Measurements from ENCODE around the gene ADCY10.
"Not testable (repeated sequence)": the region's sequence is repeated elsewhere in the genome, so short reads cannot be mapped to it uniquely, and the experiment has no call there.

The ADCY10 gene

GRCh38 chr1:167860231-167860923 lies 53.6 kb downstream of the ADCY10 start:
- no peak for DNase-seq (ENCODE audit: extremely low read depth in 1 of 2, low read depth in 1 of 2)

DNA sequence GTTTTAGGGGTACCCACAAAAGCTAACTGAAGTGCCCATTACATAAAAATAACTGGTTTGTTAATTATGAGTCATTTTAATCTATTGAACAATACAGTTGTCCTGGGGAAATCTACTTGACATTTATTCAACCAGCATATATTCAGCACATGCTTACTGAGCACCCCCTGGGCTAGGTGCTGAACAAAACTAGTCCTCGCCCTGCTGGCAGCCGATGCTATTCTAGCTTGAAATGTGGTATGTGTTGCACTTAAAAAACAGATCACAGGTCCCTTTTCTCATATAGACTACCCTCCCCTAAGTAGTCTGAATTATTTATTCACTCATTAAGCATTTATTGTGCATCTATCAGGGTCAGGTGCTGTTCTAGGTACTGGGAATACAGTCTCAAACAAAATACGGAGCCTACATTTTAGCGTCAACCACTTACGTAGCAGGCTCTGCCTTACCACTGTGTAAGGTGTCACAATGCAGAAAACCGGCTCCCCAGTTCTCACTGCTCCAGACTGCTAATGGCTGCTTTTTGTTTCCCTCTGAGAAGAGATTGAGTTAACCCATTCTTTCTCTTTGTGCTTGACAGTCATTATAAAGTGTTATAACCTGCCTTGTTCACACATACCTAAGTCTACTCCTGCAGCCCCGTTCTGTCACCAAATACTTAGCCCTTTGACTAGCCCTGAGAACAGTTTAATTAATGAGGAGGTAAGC lies 57.1 kb downstream of the ADCY10 start:
- DNase-seq (ENCODE audit: extremely low read depth in 1 of 2, low read depth in 1 of 2) = no peak

- no peak for DNase-seq (ENCODE audit: extremely low read depth in 1 of 2, low read depth in 1 of 2)
Observed at GRCh38 chr1:167854184-167854583, 59.8 kb downstream of the ADCY10 start.

- DNase-seq (ENCODE audit: extremely low read depth in 1 of 2, low read depth in 1 of 2) = no peak
Observed at GRCh38 chr1:167849666-167850065, 64.3 kb downstream of the ADCY10 start.

GRCh38 chr1:167842872-167843271 lies 71.1 kb downstream of the ADCY10 start:
- DNase-seq (ENCODE audit: extremely low read depth in 1 of 2, low read depth in 1 of 2) = no peak

GRCh38 chr1:167841530-167841929 lies 72.4 kb downstream of the ADCY10 start:
- DNase-seq (ENCODE audit: extremely low read depth in 1 of 2, low read depth in 1 of 2) = no peak

DNA sequence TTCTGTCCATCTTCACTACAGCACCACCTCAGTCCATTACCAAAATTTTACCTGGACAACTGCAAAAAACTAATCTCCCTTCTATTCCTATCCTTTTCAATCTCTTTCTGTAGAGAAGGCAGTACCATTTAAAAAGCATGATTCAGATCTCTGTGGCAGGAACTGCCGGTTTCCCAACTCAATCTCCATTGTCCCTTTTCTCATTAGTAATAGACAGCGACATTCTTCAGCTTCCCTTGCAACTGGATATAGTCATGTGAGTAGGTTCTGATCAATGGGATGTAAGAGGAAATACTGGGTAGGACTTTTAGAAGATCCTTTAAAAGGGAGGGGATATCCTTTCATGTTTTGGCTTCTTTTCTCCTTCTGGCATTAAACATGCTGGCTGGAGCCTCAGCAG lies 74.9 kb downstream of the ADCY10 start:
- DNase-seq (ENCODE audit: extremely low read depth in 1 of 2, low read depth in 1 of 2) = no peak

GRCh38 chr1:167837326-167837725 lies 76.6 kb downstream of the ADCY10 start:
- DNase-seq (ENCODE audit: extremely low read depth in 1 of 2, low read depth in 1 of 2) = no peak

GRCh38 chr1:167836197-167836596 lies 77.7 kb downstream of the ADCY10 start:
- DNase-seq (ENCODE audit: extremely low read depth in 1 of 2, low read depth in 1 of 2) = no peak

DNA sequence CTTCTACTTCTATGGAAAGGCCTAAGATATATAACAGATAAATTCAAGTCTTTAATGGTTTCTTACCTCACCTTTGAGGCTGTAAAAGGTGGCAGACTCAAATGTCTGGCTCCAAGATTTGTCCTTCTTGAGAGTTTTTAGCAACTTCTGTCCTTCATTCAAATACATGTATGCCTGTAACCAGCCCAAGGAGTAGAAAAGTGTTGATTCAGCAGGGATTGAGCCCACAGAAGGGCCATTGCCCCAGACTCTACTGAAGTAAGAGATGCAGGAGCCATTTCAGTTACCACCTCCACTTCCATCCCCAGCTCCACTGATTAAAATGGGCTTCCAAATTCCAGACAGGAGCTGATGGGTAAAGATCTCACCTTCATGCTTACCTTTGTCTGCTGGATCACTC lies 80.0 kb downstream of the ADCY10 start:
- no peak for DNase-seq (ENCODE audit: extremely low read depth in 1 of 2, low read depth in 1 of 2)

GRCh38 chr1:167832693-167833092 lies 81.2 kb downstream of the ADCY10 start:
- DNase-seq (ENCODE audit: extremely low read depth in 1 of 2, low read depth in 1 of 2) = no peak

DNA sequence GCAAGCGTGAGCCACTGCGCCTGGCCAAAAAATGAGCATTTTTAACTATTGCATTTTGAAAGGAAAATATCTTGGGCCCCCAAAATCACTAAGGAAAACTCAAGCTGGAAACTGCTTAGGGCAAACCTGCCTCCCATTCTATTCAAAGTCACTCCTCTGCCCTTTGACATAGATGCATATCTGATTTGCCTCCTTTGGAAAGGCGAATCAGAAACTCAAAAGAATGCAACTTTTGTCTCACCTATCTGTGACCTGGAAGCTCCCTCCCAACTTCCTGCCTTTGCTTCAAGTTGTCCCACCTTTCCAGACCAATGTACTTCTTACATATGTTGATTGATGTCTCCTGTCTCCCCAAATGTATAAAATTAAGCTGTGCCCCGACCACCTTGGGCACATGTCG lies 83.3 kb downstream of the ADCY10 start:
- DNase-seq (ENCODE audit: extremely low read depth in 1 of 2, low read depth in 1 of 2) = not testable (repeated sequence)

- DNase-seq (ENCODE audit: extremely low read depth in 1 of 2, low read depth in 1 of 2) = no peak
Observed at GRCh38 chr1:167829868-167830267, 84.1 kb downstream of the ADCY10 start.

- DNase-seq (ENCODE audit: extremely low read depth in 1 of 2, low read depth in 1 of 2) = no peak
Observed at GRCh38 chr1:167826127-167826526, 87.8 kb downstream of the ADCY10 start.

DNA sequence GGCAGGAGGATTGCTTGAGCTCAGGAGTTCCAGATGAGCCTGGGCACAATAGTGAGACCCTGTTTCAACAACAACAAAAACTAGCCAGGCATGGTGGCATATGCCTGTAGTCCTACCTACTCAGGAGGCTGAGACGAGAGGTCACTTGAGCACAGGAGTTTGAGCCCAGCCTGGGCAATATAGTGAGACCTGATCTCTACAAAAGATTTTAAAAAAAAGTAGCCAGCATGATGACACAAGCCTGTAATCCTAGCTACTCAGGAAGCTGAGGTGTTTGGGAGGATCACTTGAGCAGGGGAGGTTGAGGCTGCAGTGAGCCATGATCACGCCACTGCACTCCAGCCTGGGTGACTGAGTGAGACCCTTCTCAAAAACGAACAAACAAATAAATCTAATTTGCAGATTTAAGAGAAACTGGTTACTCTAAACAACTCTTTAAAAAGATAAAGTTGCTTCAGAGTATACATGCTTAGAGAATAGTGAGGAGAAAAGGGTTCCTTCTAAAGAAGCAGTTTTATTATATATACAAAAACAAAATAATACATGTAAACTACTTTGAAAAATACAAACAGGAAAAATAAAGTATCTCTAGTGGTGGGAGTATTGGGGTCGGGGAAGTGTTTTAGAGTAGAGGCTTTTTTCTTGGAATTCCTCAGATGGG lies 88.4 kb downstream of the ADCY10 start:
- DNase-seq (ENCODE audit: extremely low read depth in 1 of 2, low read depth in 1 of 2) = no peak

DNA sequence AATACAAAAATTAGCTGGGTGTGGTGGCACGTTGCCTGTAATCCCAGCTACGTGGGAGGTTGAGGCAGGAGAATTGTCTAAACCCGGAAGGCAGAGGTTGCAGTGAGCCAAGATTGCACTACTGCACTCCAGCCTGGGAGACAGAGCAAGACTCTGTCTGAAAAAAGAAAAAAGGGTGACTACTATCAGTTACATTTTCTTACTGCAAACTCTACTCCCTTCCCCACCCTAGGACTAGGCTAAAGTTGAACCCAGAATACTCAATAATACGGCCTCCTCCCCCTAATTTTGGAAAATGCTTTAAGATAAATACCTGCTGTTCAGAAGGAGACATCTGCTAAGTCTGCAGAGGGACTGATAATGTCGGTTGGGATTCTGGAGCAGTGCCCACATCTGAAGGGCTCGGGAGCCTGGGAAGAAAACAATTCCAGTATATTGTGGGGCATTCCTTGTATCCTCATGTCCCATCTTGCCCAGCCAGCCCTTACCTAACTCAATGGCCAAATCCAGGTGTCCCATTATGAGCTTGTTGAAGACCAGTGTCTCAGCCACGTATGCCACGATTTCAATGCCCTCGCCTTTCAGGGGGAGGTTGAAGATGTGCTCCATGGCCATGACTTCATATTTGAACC lies 89.7 kb downstream of the ADCY10 start:
- no peak for DNase-seq (ENCODE audit: extremely low read depth in 1 of 2, low read depth in 1 of 2)

- DNase-seq (ENCODE audit: extremely low read depth in 1 of 2, low read depth in 1 of 2) = no peak
Observed at GRCh38 chr1:167821969-167822685, 91.8 kb downstream of the ADCY10 start.

DNA sequence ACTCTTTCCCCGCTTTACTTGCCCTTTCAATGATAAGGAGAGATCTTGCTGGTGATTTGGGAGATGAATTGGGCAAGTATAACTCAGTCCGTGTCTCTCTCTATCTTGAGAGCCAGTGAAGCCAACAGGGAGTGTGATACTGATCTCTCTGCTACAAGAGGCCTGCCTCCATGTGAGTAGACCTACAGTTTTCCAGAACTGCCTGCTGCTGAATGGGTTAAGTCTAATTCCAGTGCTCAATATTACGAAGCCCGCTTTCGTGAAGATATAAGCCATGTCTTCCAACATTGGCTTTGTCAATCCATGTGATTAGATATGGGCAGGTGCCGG lies 92.6 kb downstream of the ADCY10 start:
- DNase-seq (ENCODE audit: extremely low read depth in 1 of 2, low read depth in 1 of 2) = no peak

DNA sequence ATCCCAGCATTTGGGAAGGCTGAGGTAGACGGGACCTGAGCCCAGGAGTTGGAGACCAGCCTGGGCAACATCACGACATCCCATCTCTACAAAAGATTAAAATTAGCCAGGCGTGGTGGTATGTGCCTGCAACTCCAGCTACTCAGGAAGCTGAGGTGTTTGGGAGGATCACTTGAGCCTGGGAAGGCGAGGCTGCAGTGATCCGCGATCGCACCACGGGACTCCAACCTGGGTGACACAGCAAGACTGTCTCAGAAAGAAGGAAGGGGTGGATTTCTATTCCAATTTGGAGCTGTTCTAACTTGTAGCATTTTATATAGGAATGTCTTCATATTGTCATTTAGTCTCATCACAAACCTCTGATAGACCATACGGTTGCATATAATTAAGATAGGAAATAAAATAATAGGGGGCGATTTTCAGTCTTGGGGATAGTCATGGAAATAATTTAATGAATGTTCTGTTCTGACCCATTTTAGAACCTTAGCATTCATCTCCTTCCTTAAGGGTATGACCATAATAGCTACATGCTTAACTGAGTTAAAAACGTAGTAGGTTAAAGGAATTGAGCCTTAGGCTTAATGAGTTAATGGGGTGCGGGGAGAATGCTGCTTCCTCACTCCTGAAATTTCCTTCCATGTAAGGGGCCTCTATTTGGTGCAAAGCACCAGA lies 93.1 kb downstream of the ADCY10 start:
- DNase-seq (ENCODE audit: extremely low read depth in 1 of 2, low read depth in 1 of 2) = no peak

DNA sequence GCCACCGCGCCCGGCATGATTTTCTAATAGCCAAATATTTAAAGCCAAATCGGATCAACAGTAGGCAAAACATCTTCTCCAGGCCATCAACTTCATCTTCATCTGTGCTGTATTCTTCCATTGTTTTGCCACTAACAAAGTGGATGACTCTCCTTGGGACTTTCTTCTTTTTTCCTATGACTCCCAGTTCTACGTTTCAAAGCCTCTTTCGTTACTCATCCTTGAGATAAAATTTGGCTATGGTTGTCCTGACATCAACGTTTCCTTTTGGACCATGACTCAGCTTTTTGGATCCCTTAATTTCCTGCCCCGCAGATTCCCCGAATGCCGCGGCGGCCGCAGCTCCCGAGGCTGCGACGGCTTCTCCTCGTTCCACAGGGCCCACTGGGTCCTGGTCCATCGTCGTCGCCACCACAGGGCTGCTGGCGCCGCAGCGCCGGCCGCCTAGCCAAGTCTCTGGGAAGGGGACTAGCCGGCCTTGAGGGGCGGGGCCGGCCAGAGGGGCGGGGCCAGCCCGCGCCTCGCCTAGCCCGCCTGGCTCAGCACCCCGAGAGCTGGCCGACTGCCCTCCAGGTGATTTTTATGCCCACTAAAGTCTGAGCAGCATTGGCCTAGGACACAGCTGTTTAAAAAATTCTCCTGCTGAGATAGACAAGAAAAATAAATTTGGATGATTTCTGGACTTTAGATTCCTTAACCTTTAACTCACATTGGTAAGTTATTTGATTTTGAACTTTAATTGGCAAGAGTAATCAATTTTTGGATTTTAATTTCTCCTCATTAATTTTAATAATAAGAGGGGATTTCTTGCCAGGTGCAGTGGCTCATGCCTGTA lies 93.9 kb downstream of the ADCY10 start:
- no peak for DNase-seq (ENCODE audit: extremely low read depth in 1 of 2, low read depth in 1 of 2)
